NB4 (cell line): ENCODE measurements around the gene PPM1B.

Experiments
- DNase-seq: peaks from one replicate; pipeline ENCODE4 v3.0.0; 2010; ENCODE audit warnings: low read depth
- H3K4me3 ChIP-seq: one replicate; pipeline ENCODE4 v1.5.1; 2011; ENCODE audit warnings: mild to moderate bottlenecking, low read depth, low read length, moderate library complexity
- CTCF ChIP-seq: IDR thresholded peaks from one replicate; pipeline ENCODE4 v1.5.1; 2012; ENCODE audit warnings: low read depth, low read length
- MYC ChIP-seq: IDR thresholded peaks from 2 replicates; pipeline ENCODE4 v1.6.1; 2011; ENCODE audit warnings: low read depth, low read length
- POLR2A ChIP-seq: IDR thresholded peaks from 2 replicates; pipeline ENCODE4 v1.6.1; 2011; ENCODE audit warnings: mild to moderate bottlenecking; ENCODE audit not compliant: insufficient read length; ENCODE audit errors: extremely low read depth
- TF ChIP-seq, protein P1 (sequence below): IDR thresholded peaks from 2 replicates; pipeline ENCODE4 v1.6.1; 2011; ENCODE audit warnings: low read depth, low read length

PPM1B gene

DNA sequence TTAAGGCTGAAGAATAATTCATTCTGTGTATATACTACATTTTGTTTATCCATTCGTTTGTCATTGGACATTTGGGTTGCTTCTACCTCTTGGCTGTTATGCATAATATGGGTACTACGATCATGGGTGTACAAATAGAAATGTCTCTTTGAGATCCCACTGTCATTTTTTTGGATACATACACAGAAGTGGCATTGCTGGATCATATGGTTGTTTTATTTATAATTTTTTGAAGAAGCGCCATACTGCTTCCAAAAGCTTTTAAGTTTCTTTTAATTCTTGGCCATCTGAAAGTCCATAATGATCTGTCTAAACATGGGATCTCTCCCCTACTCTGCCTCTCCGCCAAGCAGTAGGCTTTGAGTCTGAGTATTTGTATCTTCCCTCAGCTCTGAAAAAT is 18.6 kb downstream of the PPM1B start:
- no peak for DNase-seq
- TF ChIP-seq MYC, result no peak
- TF ChIP-seq, protein P1, sequence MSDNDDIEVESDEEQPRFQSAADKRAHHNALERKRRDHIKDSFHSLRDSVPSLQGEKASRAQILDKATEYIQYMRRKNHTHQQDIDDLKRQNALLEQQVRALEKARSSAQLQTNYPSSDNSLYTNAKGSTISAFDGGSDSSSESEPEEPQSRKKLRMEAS, result no peak
- no peak overlapping the region for H3K4me3 ChIP-seq

DNA sequence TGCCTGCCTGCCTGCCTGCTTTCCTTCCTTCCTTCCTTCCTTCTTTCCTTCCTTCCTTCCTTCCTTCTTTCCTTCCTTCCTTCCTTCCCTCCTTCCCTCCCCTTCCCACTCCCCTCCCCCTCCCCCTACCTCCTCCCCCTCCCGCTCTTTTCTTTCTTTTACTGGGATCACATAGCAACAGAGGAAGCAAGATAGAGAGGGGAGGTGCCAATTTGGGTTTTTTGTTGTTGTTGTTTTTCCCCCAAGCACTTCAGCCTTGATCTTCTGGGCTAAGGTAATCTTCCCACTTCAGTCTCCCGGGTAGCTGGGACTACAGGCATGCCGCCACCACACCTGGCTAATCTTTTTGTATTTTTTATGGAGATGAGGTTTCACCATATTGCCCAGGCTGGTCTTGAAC is 20.0 kb downstream of the PPM1B start:
- H3K4me3 ChIP-seq, result no peak overlapping the region
- no peak for DNase-seq
- TF ChIP-seq, protein P1, result no peak
- no peak for TF ChIP-seq CTCF
- TF ChIP-seq MYC, result no peak

- TF ChIP-seq, protein P1, result no peak
- TF ChIP-seq POLR2A (no peak), CTCF (no peak), MYC (no peak)
These were observed 20.4 kb downstream of the PPM1B start for GRCh38 chr2:44189104-44189503.

GRCh38 chr2:44190526-44190925 is 21.9 kb downstream of the PPM1B start:
- TF ChIP-seq CTCF (no peak), POLR2A (no peak), MYC (no peak)
- TF ChIP-seq, protein P1, result no peak
- H3K4me3 ChIP-seq, result no peak overlapping the region
- no peak for DNase-seq

More at GRCh38 chr2:44189104-44189503, 20.4 kb downstream of the PPM1B start:
- H3K4me3 ChIP-seq, result no peak overlapping the region
- DNase-seq, result peak; percentile 37

- no peak overlapping the region for H3K4me3 ChIP-seq
- DNase-seq, result no peak
These were observed 23.1 kb downstream of the PPM1B start for GRCh38 chr2:44191739-44192138.

DNA sequence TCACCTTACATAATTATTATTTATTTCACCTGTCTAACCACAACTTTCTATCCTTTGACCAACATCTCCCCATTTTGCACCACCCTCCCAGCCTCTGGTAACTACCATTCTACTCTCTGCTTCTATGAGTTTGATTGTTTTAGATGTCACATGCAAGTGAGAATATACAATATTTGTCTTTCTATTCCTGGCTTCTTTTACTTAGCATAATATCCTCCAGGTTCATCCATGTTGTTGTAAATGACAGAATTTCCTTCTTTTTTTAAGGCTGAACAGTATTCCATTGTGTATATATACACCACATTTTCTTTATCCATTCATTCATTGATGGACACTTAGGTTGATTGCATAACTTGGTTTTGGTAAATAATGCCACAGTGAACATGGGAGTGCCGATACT is 24.0 kb downstream of the PPM1B start:
- TF ChIP-seq CTCF (no peak), MYC (no peak)
- H3K4me3 ChIP-seq, result no peak overlapping the region

More at GRCh38 chr2:44191739-44192138, 23.1 kb downstream of the PPM1B start:
- TF ChIP-seq MYC, result no peak
- TF ChIP-seq CTCF, result no peak
- no peak for TF ChIP-seq POLR2A
- TF ChIP-seq, protein P1, result no peak

More for the DNA sequence above, 24.0 kb downstream of the PPM1B start:
- DNase-seq, result no peak
